GM12801 (cell line): ENCODE measurements around the gene PRB3.

Source experiments
- CTCF ChIP-seq: IDR thresholded peaks from one replicate; pipeline ENCODE4 v1.5.1; 2011; ENCODE audit warnings: control low read depth; ENCODE audit not compliant: insufficient read length; ENCODE audit errors: extremely low read depth

PRB3 gene

GRCh38 chr12:11269607-11270006 is at the start of gene PRB3:
TSS of gene PRB3 (minus strand) at chr12:11269707. CDS start at chr12:11269669, 38 bp downstream.
- TF ChIP-seq CTCF, result no peak

- TF ChIP-seq CTCF, result no peak
Measured at GRCh38 chr12:11310336-11310735, 40.8 kb upstream of the PRB3 start, which contains the start of gene PRB4. TSS of gene PRB4 (minus strand) at chr12:11310436. CDS start at chr12:11310398, 38 bp downstream.

- no peak for TF ChIP-seq CTCF
Measured at GRCh38 chr12:11307143-11307542, 37.6 kb upstream of the PRB3 start.

- no peak for TF ChIP-seq CTCF
Measured at GRCh38 chr12:11273449-11273848, 3.9 kb upstream of the PRB3 start.

GRCh38 chr12:11264501-11264900 is 5.0 kb downstream of the PRB3 start:
- TF ChIP-seq CTCF, result no peak

- no peak for TF ChIP-seq CTCF
Measured at GRCh38 chr12:11246489-11246888, 23.0 kb downstream of the PRB3 start.

- no peak for TF ChIP-seq CTCF
Measured at GRCh38 chr12:11242656-11243055, 26.9 kb downstream of the PRB3 start.
